ENCODE results near the gene PROM2. TPM values are rescaled to one million over a fixed set of nuclear protein-coding genes. Genes with fewer than 3 reads are reported as not detected.

Gene PROM2
- total RNA-seq, 1 experiment from 2014 or later = 64.2 TPM

DNA sequence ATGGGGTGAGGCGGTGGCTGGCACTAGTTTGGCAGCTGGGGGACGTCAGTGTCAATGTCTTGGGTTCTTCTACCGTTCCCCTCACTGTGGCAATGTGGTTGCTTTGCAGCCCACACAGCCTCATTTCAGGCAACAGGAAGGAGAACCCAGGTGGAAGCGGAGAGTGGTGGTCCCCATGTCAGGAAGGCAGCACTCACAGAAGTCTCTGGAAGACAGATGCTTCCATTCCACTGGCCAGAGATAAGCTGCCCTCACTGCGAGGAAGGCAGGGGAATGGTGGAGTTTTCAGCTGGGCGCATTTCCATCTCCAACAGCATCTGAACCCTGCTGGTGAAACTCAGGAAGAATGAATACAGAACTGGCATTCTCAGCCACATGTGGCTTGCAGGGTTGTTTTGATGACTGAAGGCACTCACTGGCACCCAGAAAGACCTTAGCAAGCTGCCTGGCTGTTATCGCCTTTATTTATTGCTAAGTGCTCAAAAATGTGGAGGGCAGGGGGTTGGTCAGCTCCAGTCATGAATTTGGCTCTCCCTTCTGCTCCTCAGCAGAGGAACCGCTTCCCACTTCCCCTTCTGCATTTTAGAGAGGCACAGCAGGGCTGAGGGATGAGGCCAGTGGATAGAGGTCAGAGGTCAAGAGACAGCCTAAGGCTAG, 42.3 kb downstream of the PROM2 start:
- ATAC-seq (peak; percentile 39), DNase-seq (peak; percentile 92)
- peaks cover 6% of the 10 kb centered on the region for H3F3A ChIP-seq (ENCODE audit: low read length, unreplicated experiment)
- no peaks in the 10 kb centered on the region for H3K9me3 ChIP-seq (ENCODE audit: low read length)
- no peaks in the 10 kb centered on the region for H4K20me1 ChIP-seq (ENCODE audit: low read length)
- peak overlapping the region; percentile 91 for H3K27ac ChIP-seq (ENCODE audit: low read length)
- H3K9ac ChIP-seq (ENCODE audit: low read length) = peak overlapping the region; percentile 45
- CTCF ChIA-PET = interaction anchor here (0.7 to 3.3 kb wide), 4 partner anchors 23 to 85 kb away, joined by 3 to 28 read pairs (median 4); no protein-coding TSS in a partner anchor
- H3K27me3 ChIP-seq (ENCODE audit: low read length) = no peaks in the 10 kb centered on the region
- no peaks in the 10 kb centered on the region for H3K79me2 ChIP-seq (ENCODE audit: low read length)
- H3K4me3 ChIP-seq (ENCODE audit: low read length) = peak overlapping the region; percentile 34; the same call in 1 of the 2 replicates
- 0 out of 2 replicates have a peak overlapping the region, but pooled peaks have one; percentile 16 for H2AFZ ChIP-seq (ENCODE audit: low read length)
- intact Hi-C loops (cut with micrococcal nuclease) = no loop called here
- no peaks in the 10 kb centered on the region for H3K9me2 ChIP-seq (replicated peaks; ENCODE audit: low read length)
- TF ChIP-seq CTCF (conservative IDR thresholded peaks at IDR 0.05; ENCODE audit: low read depth, low read length) (no peak), EZH2 (IDR thresholded peaks at IDR 0.05; ENCODE audit: low read length, unreplicated experiment) (no peak), EZH2phosphoT487 (IDR thresholded peaks at IDR 0.05; ENCODE audit: borderline replicate concordance, low read length) (no peak)
- no TSS peak for BruUV-seq (replicated peaks)
- peaks cover 61% of the 10 kb centered on the region for H3K4me1 ChIP-seq (ENCODE audit: insufficient read depth, low read length)
- peak overlapping the region; percentile 79 for H3K4me2 ChIP-seq (ENCODE audit: low read length)
- no peaks in the 10 kb centered on the region for H3K36me3 ChIP-seq (ENCODE audit: low read depth, low read length)
- POLR2A ChIA-PET (ENCODE audit: unreplicated experiment) = no interaction called here

GRCh38 chr2:95317123-95317500, 42.9 kb downstream of the PROM2 start:
- BruUV-seq (replicated peaks) = no TSS peak
- no peaks in the 10 kb centered on the region for H3K79me2 ChIP-seq (ENCODE audit: low read length)
- peak overlapping the region; percentile 91 for H3K27ac ChIP-seq (ENCODE audit: low read length)
- H3K27me3 ChIP-seq (ENCODE audit: low read length) = no peaks in the 10 kb centered on the region
- CTCF ChIA-PET = interaction anchor here (1.4 to 3.3 kb wide), 2 partner anchors 28 to 86 kb away, joined by 5 to 28 read pairs; no protein-coding TSS in a partner anchor
- peak overlapping the region; percentile 45 for H3K9ac ChIP-seq (ENCODE audit: low read length)
- POLR2A ChIA-PET (ENCODE audit: unreplicated experiment) = no interaction called here
- no peaks in the 10 kb centered on the region for H3K36me3 ChIP-seq (ENCODE audit: low read depth, low read length)
- no peak overlapping the region for H2AFZ ChIP-seq (ENCODE audit: low read length)
- peaks cover 6% of the 10 kb centered on the region for H3F3A ChIP-seq (ENCODE audit: low read length, unreplicated experiment)
- no peaks in the 10 kb centered on the region for H3K9me2 ChIP-seq (replicated peaks; ENCODE audit: low read length)
- H3K4me1 ChIP-seq (ENCODE audit: insufficient read depth, low read length) = peaks cover 61% of the 10 kb centered on the region
- H3K9me3 ChIP-seq (ENCODE audit: low read length) = no peaks in the 10 kb centered on the region
- intact Hi-C loops (cut with micrococcal nuclease) = no loop called here
- ATAC-seq (no peak), DNase-seq (no peak)
- TF ChIP-seq EZH2 (IDR thresholded peaks at IDR 0.05; ENCODE audit: low read length, unreplicated experiment) = no peak
- no peak for TF ChIP-seq EZH2phosphoT487 (IDR thresholded peaks at IDR 0.05; ENCODE audit: borderline replicate concordance, low read length)
- no peak for TF ChIP-seq CTCF (conservative IDR thresholded peaks at IDR 0.05; ENCODE audit: low read depth, low read length)
- no peaks in the 10 kb centered on the region for H4K20me1 ChIP-seq (ENCODE audit: low read length)
- H3K4me3 ChIP-seq (ENCODE audit: low read length) = no peak overlapping the region
- peak overlapping the region; percentile 79 for H3K4me2 ChIP-seq (ENCODE audit: low read length)

Measured in PC-3 (cell line).